SK-N-SH (cell line): ENCODE measurements around the gene PRKCQ.

ENCODE experiments used
- CTCF ChIP-seq: fragments of 200-600 bp; sonication (generic); IDR thresholded peaks from 2 replicates; pipeline ENCODE4 v1.6.1; 2017; ENCODE audit warnings: antibody characterized with exemption, mild to moderate bottlenecking, moderate library complexity
- EP300 ChIP-seq, 2 experiments: IDR thresholded peaks; 2 replicates each; pipeline versions ENCODE4 v1.4.0 to v1.6.1; 2012; ENCODE audit warnings: borderline replicate concordance in 1 of 2, low read depth in 1 of 2, low read length in 1 of 2
- FOSL2 ChIP-seq: IDR thresholded peaks from 2 replicates; pipeline ENCODE4 v1.4.0; 2012; ENCODE audit warnings: low read depth, mild to moderate bottlenecking, moderate library complexity, borderline replicate concordance
- MAX ChIP-seq: IDR thresholded peaks from 2 replicates; pipeline ENCODE4 v1.4.0; 2012; ENCODE audit warnings: low read depth
- TEAD4 ChIP-seq: IDR thresholded peaks from 2 replicates; pipeline ENCODE4 v1.4.0; 2012; ENCODE audit warnings: mild to moderate bottlenecking, borderline replicate concordance; ENCODE audit not compliant: insufficient read depth

- no peak for TF ChIP-seq CTCF
- TF ChIP-seq TEAD4: no peak
- no peak for TF ChIP-seq EP300 (IDR thresholded peaks at IDR 0.05; ENCODE audit: borderline replicate concordance in 1 of 2, low read depth in 1 of 2, low read length in 1 of 2)
- no peak for TF ChIP-seq MAX
- TF ChIP-seq FOSL2: no peak
Observed at GRCh38 chr10:6513476-6513875, 66.6 kb downstream of the PRKCQ start.
